HL-60/S4 treated with retinoic acid at 250 ng/mL for 4 days and 3 days (cell line): ENCODE results near the gene IL23R.

Experiments
- in situ Hi-C: fragments of 300-500 bp; cut with MboI; formaldehyde crosslinking; loops from 2 replicates; pipeline ENCODE4 v1.7.0; 2022; ENCODE audit warnings: low sequenced_read_pairs

IL23R gene

DNA sequence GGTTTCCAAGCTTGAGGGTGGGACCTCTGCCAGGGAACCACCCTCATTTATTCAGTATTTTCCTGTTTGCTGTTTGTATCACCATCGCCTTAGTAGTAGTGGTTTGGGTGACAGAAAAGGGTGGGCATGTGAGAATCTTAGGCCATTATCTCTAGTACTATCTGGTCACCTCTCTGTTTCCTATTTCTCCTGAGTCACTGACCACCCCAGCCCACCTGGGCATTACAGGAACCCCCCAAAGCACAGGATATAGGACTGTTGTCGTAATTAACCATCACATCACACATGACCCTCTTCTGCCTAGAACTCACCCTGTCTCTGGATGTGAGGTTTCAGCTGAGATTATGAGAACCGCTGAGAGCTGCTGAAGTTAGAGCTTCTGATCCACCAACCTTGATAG, 60.4 kb downstream of the IL23R start:
- in situ Hi-C loops, result no loop called here

DNA sequence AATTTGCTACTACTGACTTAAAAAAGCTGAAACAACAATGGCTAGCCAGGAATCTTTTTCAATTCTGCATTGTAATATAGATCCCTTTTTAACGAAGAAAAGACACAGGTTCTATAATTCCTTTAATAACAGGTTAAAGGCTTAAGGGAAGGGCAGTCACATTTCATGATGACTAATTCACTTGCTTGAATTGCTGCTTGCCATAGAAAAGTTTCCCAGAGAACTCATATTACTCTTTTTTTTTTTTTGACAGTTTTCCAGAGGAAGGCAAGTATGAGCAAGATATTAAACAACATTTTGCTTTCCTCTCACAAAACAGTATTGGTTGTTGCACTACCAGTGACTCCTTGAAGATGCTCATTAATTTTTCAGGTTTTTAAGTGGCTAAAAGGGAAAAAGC, 60.9 kb downstream of the IL23R start:
- in situ Hi-C loops, result no loop called here

DNA sequence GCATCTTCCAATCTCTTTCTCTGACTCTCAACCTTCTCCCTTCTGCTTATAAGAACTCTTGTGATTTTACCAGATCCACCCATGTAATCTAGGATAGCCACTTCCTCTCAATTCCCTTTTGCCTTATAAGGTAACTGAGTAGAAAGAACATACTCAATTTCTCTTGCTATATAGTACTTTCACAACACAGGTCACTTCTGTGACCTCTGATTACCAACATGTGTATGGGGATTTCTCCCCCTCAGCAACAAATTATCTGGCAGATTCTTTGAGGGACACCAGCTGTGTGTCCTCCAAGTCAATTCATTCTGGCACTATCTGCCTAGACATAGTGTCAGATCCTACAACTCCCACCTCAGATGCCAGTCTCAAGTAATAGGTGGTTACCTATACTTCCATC, 62.5 kb downstream of the IL23R start:
- in situ Hi-C loops, result no loop called here

DNA sequence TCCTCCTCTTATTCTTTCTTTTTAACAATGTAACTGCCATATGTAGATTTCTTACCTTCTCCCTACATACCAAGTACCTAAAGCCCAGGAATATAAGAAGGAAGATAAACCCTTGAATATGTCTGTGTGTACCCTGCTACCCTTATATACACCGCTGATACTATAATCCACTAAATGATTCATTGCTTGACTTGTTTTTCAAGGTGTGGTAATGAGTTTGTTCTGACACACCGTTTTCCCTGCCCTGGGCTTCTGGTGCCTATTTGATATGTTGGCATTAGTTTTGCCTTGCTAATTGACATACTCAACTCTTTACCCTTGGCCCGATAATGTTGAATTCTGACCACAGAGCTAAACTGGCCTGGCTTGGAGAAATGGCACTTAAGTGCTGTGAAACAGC, 64.3 kb downstream of the IL23R start:
- in situ Hi-C loops, result no loop called here

- in situ Hi-C loops, result no loop called here
Observed at GRCh38 chr1:67236277-67236676, 70.0 kb downstream of the IL23R start.

- in situ Hi-C loops, result no loop called here
Observed at GRCh38 chr1:67239738-67240137, 73.5 kb downstream of the IL23R start.

GRCh38 chr1:67241200-67241746, 75.0 kb downstream of the IL23R start:
- in situ Hi-C loops, result no loop called here

GRCh38 chr1:67242016-67242415, 75.8 kb downstream of the IL23R start:
- in situ Hi-C loops, result no loop called here

- in situ Hi-C loops, result no loop called here
Observed at GRCh38 chr1:67250051-67250653, 83.9 kb downstream of the IL23R start.

- in situ Hi-C loops, result no loop called here
Observed at GRCh38 chr1:67256291-67257172, 90.3 kb downstream of the IL23R start.

DNA sequence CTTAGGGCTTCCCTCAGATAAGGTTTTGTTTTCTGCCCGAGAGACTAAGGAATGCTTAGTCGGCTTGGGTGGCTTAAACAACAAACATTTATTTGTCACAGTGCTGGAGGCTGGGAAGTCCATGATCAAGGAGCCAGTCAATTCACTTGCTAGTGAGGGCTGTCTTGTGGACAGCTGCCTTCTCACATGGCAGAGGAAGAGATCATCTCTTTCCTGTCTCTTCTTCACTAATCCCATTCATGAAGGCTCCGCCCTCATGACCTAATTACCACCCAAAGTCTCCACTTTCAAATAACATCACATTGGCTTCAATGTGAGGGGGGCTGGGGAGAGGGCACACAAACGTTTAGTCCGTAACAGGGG, 90.9 kb downstream of the IL23R start:
- in situ Hi-C loops, result no loop called here

DNA sequence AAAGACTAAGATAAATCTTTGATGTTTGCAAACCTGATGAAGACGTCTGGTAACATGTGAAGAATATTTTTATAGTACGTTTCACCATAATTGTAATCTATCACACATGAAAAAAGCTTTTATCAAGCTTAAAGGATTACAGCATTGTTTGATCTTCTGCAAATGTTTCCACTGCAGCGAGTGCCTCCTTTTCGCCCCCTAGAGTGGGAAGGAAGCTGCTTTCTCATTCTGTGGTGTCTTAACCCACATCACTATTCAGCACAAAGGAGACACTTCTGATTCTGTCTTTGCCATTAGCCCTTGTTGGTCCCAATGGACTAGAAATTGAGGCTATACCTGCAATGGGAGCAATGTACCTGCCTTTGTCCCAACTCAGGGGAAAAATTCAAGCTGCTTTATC, 95.4 kb downstream of the IL23R start:
- in situ Hi-C loops, result no loop called here

DNA sequence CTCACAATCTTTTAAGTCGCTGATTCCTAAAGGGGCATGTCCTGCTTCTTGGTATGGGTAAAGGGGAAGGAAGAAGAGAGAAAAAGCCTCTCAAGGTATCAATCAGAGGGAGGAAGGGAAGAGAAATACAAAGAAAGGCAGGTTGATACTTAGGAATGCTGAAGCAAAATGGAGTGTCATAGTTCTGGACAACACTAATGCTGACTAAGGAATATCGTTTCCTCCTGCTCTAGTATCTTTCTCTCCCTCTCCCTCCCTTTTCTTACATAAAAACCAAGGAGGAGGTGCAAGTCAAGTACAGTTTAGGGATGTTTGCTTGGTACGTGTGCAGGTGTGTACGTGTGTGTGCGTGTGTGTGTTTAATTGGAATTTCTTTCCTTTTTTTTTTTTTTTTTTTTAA, 96.5 kb downstream of the IL23R start:
- in situ Hi-C loops, result no loop called here

- in situ Hi-C loops, result no loop called here
Observed at GRCh38 chr1:67264152-67264551, 97.9 kb downstream of the IL23R start.

DNA sequence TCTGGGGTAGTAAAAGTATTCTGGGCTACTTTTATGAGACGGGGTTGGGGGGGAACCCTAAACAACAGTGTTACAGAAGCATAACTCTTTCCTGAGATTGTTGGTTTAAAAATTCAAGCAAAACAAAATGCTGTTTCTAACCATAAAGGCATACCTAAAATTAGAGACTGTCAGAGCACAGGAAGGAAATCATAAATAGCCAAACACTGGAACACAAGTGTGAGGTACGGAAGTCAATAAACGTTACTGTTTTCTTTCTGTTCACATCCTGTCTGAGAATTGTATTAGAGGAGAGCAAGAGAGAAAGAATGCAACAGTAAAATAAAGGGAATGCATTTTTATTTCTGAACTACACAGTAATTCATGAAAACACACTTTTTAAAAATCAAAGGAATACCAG, 98.6 kb downstream of the IL23R start:
- in situ Hi-C loops, result no loop called here

DNA sequence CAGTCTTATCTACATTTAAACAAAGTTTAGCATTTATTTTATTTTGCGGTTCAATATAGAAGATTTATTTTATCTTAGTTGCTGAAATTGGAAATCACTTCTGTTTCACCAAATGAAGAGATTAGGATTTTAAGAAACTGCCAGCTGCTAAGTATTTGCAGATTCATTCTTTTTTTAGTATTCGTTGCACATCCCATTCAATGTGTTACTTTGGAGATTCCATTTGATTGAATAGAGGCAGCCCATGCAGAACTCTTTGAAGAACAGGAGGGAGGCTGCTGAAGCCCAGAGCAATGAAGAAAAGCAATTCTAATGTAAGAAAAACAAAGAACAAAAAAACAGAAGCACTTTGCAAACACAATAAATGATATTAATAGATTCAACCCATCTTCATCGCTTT, 102.8 kb downstream of the IL23R start:
- in situ Hi-C loops, result no loop called here

GRCh38 chr1:67270541-67270940, 104.3 kb downstream of the IL23R start:
- in situ Hi-C loops, result no loop called here

GRCh38 chr1:67273591-67273990, 107.3 kb downstream of the IL23R start:
- in situ Hi-C loops, result no loop called here

DNA sequence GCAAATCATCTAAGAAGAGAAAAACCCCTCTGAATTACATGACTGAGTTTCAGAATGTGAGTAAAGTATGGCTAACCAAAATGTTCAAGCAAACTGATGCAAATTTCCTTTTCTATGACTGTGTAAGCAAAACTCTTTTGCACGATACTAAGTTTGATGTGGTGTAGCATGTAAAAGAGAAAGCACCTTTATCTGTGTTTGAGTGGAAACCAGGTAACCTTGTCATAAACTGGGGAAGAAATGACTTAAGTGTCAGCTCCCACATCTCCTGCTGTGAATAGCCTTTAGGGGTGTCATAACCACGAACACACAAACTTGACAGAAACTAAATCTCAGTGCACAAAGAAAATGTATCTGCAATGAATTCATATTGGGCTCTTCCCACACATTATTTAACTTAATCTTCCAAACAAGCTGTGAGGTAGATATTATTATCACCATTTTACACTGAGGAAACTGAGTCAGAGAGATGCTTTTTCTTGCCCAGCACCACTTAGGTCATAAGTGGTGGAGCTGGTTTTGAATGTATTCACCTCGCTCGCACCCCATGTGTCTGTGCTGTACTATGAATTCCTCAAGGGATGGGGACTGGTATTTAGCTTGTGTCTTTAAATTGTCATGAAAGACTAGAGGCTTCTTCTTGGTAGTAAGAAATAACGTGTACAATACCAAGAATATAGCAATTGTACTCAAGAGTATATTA, 108.5 kb downstream of the IL23R start:
- in situ Hi-C loops, result no loop called here

- in situ Hi-C loops, result no loop called here
Observed at GRCh38 chr1:67280696-67281095, 114.4 kb downstream of the IL23R start.

DNA sequence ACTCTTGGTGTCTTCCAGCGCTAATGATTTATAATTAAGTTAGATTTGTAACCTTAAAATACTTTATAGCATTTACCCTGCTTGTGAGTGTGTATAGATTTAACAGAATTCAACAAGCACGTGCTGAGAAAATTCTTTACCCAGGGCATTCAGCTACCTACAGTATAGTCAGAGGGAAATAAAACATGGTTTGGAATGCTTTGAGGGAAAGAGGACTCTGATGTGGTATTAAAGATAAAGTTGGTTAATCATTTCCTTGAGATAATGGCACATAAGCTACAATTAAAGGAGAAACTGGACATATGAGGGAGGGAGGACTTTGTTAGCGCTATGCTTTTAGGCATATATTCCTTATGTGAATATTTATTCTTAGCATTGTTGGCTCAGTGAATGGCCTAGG, 115.0 kb downstream of the IL23R start:
- in situ Hi-C loops, result no loop called here
